ENCODE data around the gene GRM7. TPM values are rescaled to one million over a fixed set of nuclear protein-coding genes. Genes with fewer than 3 reads are reported as not detected.

Gene GRM7
- total and polyA plus RNA-seq, 2 donors (not counting 1 experiment from before 2014, with no cell fraction given): not detected

GRCh38 chr3:7745711-7746110, 884.8 kb downstream of the GRM7 start:
- Histone ChIP-seq H3K79me2 (ENCODE audit: control insufficient read depth, insufficient read depth, low read length) (no peaks in the 10 kb centered on the region), H3K36me3 (ENCODE audit: control insufficient read depth, insufficient read depth, low read length) (no peaks in the 10 kb centered on the region), H2AFZ (ENCODE audit: low read length) (no peak overlapping the region), H3K4me1 (ENCODE audit: control insufficient read depth, extremely low read depth, insufficient read depth, low read length) (no peaks in the 10 kb centered on the region), H3K4me3 (replicated peaks in 1 of 4; ENCODE audit: control extremely low read depth in 1 of 4, insufficient read depth in 1 of 4, low read depth in 3 of 4, low read length in 4 of 4) (no peak overlapping the region), H3K4me2 (ENCODE audit: extremely low read depth, insufficient read depth, low read length) (no peak overlapping the region), H3K9ac (ENCODE audit: insufficient read depth, low read length) (no peak overlapping the region), H3K27ac (ENCODE audit: insufficient read depth, low read length) (no peak overlapping the region), H3K27me3 (ENCODE audit: control insufficient read depth, insufficient read depth, low read length) (no peaks in the 10 kb centered on the region), H3K9me3 (ENCODE audit: control insufficient read depth, insufficient read depth, low read depth, low read length) (no peaks in the 10 kb centered on the region), H4K20me1 (ENCODE audit: control insufficient read depth, extremely low read depth, insufficient read depth, low read length) (no peaks in the 10 kb centered on the region)
- no peak for DNase-seq (ENCODE audit: low read depth in 2 of 2)
- no peak for TF ChIP-seq EZH2 (IDR thresholded peaks at IDR 0.05; ENCODE audit: low read length, missing control alignments)
- TF ChIP-seq CTCF (conservative IDR thresholded peaks at IDR 0.05 in 1 of 2, IDR thresholded peaks at IDR 0.05 in 1 of 2; ENCODE audit: low read depth in 1 of 2, low read length in 2 of 2): no peak

GRCh38 chr3:7749931-7750695, 889.2 kb downstream of the GRM7 start:
- Histone ChIP-seq H3K4me3 (replicated peaks in 1 of 4; ENCODE audit: control extremely low read depth in 1 of 4, insufficient read depth in 1 of 4, low read depth in 3 of 4, low read length in 4 of 4) (no peak overlapping the region), H3K4me2 (ENCODE audit: extremely low read depth, insufficient read depth, low read length) (no peak overlapping the region), H3K9me3 (ENCODE audit: control insufficient read depth, insufficient read depth, low read depth, low read length) (no peaks in the 10 kb centered on the region), H3K27ac (ENCODE audit: insufficient read depth, low read length) (no peak overlapping the region), H2AFZ (ENCODE audit: low read length) (no peak overlapping the region), H3K4me1 (ENCODE audit: control insufficient read depth, extremely low read depth, insufficient read depth, low read length) (no peaks in the 10 kb centered on the region), H3K79me2 (ENCODE audit: control insufficient read depth, insufficient read depth, low read length) (no peaks in the 10 kb centered on the region), H3K27me3 (ENCODE audit: control insufficient read depth, insufficient read depth, low read length) (no peaks in the 10 kb centered on the region), H3K9ac (ENCODE audit: insufficient read depth, low read length) (no peak overlapping the region), H3K36me3 (ENCODE audit: control insufficient read depth, insufficient read depth, low read length) (no peaks in the 10 kb centered on the region), H4K20me1 (ENCODE audit: control insufficient read depth, extremely low read depth, insufficient read depth, low read length) (no peaks in the 10 kb centered on the region)
- no peak for TF ChIP-seq CTCF (conservative IDR thresholded peaks at IDR 0.05 in 1 of 2, IDR thresholded peaks at IDR 0.05 in 1 of 2; ENCODE audit: low read depth in 1 of 2, low read length in 2 of 2)
- TF ChIP-seq EZH2 (IDR thresholded peaks at IDR 0.05; ENCODE audit: low read length, missing control alignments): no peak
- no peak for DNase-seq (ENCODE audit: low read depth in 2 of 2)

- H3K27me3 ChIP-seq (ENCODE audit: control insufficient read depth, insufficient read depth, low read length): no peaks in the 10 kb centered on the region
- H3K4me2 ChIP-seq (ENCODE audit: extremely low read depth, insufficient read depth, low read length): no peak overlapping the region
- no peaks in the 10 kb centered on the region for H3K9me3 ChIP-seq (ENCODE audit: control insufficient read depth, insufficient read depth, low read depth, low read length)
- no peak overlapping the region for H3K4me3 ChIP-seq (replicated peaks in 1 of 4; ENCODE audit: control extremely low read depth in 1 of 4, insufficient read depth in 1 of 4, low read depth in 3 of 4, low read length in 4 of 4)
- H3K79me2 ChIP-seq (ENCODE audit: control insufficient read depth, insufficient read depth, low read length): no peaks in the 10 kb centered on the region
- no peak overlapping the region for H2AFZ ChIP-seq (ENCODE audit: low read length)
- no peak overlapping the region for H3K27ac ChIP-seq (ENCODE audit: insufficient read depth, low read length)
- H3K4me1 ChIP-seq (ENCODE audit: control insufficient read depth, extremely low read depth, insufficient read depth, low read length): no peaks in the 10 kb centered on the region
- H3K9ac ChIP-seq (ENCODE audit: insufficient read depth, low read length): no peak overlapping the region
- TF ChIP-seq EZH2 (IDR thresholded peaks at IDR 0.05; ENCODE audit: low read length, missing control alignments) (no peak), CTCF (conservative IDR thresholded peaks at IDR 0.05 in 1 of 2, IDR thresholded peaks at IDR 0.05 in 1 of 2; ENCODE audit: low read depth in 1 of 2, low read length in 2 of 2) (no peak)
- no peaks in the 10 kb centered on the region for H3K36me3 ChIP-seq (ENCODE audit: control insufficient read depth, insufficient read depth, low read length)
- H4K20me1 ChIP-seq (ENCODE audit: control insufficient read depth, extremely low read depth, insufficient read depth, low read length): no peaks in the 10 kb centered on the region
- no peak for DNase-seq (ENCODE audit: low read depth in 2 of 2)
Measured at GRCh38 chr3:7752005-7752404, 891.1 kb downstream of the GRM7 start.
